GM04504 (cell line): ENCODE measurements around the gene NME8.

Experiments used
- DNase-seq: peaks from one replicate; pipeline ENCODE4 v3.0.0-alpha.2; 2012; ENCODE audit warnings: low read depth

NME8 gene

DNA sequence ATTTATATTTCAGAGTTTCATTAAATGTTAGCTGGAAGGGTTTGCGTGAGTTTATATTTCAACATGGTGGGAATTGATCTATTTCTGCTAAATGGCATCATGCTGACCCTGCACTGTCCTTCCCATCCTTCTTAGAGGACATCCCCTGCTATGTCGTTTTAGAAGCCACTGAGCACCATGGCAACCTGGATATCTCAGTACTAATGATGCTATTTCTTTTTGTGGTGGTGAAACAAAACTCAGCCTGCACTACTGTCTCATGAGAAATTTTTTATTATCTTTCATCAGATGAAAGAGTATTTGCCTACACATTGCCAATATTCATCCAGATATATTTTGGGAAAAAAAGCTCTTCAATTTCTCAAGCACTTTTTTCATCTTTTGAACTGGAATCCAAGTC, 84.1 kb downstream of the NME8 start:
- no peak for DNase-seq

DNA sequence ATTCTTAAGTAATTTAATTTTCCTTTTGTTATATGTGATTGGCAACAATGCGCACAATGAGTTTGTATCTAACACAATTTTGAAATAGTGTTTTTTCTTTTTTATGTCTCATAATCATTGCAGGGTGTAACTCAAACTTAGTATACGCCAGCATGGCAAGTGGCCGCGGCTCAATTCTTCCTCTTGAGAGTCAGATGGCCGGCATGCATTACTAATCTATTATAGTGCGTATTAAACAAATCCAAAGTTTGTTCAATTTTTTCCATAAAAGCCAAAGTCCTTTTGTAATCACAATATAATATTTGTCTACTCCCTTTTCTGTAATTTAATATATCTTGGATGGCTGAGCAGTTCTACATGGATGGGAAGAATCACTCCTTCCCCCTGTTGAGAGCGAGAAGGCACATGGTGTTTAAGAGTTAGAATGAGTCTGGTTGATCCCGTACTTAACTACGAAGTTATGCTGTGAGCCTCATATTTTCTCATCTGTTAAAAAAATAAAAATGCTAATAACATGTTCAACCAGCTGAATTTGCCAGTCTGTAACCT, 84.7 kb downstream of the NME8 start:
- DNase-seq, result no peak

- DNase-seq, result no peak
Measured at GRCh38 chr7:37942934-37943610, 94.7 kb downstream of the NME8 start.

DNA sequence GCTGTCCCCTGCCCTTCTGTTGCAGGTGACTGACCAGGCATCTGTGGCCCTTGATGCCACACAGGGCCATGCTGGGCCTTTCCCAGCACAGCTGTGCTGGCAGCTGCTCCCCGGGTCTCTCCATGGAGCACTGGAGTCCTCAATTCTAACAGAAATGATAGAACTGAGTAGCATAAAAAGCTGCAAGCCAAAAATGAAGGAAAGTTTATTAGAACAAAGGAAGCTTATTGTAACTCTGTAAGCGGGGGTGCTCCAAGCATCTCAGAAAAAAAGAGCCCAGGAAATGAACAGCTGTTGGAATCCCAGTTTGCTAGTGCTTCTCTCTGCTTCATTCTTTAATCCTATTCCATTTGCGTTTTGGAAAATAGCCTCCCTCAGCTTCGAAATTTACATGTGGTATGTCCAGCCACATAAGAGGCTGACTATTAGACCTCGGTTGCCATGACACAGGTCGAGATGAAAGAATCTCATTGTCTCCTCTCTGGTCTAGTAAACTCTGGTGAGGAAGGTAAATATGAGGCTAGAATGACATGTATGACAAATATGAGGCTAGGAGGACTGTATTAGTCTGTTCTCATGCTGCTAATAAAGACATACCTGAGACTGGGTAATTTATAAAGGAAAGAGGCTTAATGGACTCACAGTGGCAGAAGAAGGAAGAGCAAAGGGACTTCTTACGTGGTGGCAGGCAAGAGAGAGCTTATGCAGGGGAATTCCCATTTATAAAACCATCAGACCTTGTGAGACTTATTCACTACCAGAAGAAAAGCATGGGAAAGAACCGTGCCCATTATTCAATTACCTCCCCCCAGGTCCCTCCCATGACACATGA, 95.7 kb downstream of the NME8 start:
- no peak for DNase-seq

DNA sequence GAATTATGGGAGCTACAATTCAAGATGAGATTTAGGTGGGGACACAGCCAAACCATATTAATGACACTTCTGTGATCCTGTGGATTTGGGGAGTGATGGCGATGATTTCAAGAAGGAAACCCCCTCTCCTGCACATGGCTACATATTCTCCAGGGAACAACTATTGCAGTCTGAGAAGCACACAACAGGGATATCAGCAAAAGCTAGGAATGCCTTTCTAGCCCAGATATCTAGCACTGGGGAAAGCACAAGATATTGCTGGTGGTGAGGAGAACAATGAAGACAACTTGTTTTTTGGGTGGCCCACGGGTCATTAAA, 96.3 kb downstream of the NME8 start:
- no peak for DNase-seq

GRCh38 chr7:37945336-37945735, 96.9 kb downstream of the NME8 start:
- DNase-seq, result no peak

GRCh38 chr7:37947138-37947940, 98.9 kb downstream of the NME8 start:
- DNase-seq, result no peak

DNA sequence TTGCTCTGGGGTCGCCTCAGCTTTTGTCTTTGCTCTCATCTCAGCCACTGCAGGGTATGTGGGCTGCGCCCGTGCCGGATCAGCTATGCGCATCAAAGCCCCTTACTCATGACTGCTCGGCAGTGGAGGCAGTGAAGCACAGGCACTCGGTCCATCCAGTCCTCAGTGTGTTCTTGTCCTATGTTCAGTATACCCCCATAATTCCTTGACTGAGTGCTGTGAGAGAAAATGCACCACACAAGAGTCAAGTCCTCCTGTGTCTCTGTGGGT, 99.5 kb downstream of the NME8 start:
- DNase-seq, result no peak
